Mononuclear cell (primary cell): Measurements from ENCODE around the gene ZC3H18. TPM values are rescaled to one million over a fixed set of nuclear protein-coding genes. Genes with fewer than 3 reads are reported as not detected.

Source experiments
- H3K27me3 ChIP-seq: 2 replicates; pipeline ENCODE4 v1.6.0; 2011; ENCODE audit warnings: low read length, control low read depth; ENCODE audit not compliant: insufficient read depth
- H3K4me1 ChIP-seq: 2 replicates; pipeline ENCODE4 v1.5.1; 2011; ENCODE audit warnings: mild to moderate bottlenecking, low read length, control low read depth; ENCODE audit not compliant: insufficient read depth
- H3K4me3 ChIP-seq: 2 replicates; pipeline ENCODE4 v1.5.1; 2011; ENCODE audit warnings: mild to moderate bottlenecking, low read length, moderate library complexity
- H3K9me3 ChIP-seq: 2 replicates; pipeline ENCODE4 v1.5.1; 2011; ENCODE audit warnings: low read depth, mild to moderate bottlenecking, control low read depth, low read length
- total RNA-seq: library from RNA; depleted of rRNA; stranded (reverse); fragments of >200 nt; gene quantifications from one replicate; pipeline ENCODE4 v1.2.3, GENCODE V29; 2012

ZC3H18 gene
- total RNA-seq, 1 donor = 24.7 TPM

DNA sequence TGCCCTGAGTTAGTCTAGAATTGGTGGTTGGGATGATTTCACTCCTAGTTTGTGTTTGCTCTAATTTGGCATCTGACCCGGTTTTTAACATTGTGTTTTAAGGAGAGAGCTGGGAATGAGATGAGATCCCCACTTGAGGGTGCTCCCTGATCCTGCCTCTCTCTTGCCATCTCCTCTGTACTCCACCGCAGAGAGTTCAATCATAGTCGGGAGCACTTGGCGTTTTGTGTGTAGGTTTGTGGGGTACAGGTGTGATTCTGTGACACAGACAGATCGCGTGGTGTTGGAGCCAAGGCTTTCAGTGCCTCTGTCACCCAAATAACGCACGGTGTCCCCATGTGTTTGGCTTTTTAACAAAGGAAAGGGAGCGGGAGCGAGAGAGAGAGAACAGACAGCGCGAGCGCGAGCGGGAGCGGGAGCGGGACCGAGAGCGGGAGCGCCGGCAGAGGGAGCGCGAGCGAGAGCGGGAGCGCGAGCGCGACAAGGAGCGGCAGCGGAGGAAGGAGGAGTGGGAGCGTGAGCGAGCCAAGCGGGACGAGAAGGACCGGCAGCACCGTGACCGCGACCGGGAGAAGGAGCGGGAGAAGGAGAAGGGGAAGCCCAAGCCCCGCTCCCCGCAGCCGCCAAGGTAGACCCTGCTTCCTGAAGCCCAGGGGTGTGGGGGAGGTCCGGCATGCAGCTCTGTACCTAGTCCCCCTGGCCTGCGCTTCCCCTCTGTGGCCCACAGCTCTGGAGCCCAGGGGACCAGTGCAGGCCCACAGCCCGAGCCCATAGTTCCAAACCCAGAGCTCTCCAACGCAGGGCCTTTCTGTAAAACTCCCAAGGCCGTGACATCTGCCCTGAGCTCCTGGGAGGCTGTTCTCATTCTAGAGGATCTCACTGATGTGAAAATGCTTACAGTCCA, 41.0 kb downstream of the ZC3H18 start:
- Histone ChIP-seq H3K27me3 (no peaks in the 10 kb centered on the region), H3K4me3 (no peak overlapping the region), H3K4me1 (peaks cover 12% of the 10 kb centered on the region), H3K9me3 (no peaks in the 10 kb centered on the region)

DNA sequence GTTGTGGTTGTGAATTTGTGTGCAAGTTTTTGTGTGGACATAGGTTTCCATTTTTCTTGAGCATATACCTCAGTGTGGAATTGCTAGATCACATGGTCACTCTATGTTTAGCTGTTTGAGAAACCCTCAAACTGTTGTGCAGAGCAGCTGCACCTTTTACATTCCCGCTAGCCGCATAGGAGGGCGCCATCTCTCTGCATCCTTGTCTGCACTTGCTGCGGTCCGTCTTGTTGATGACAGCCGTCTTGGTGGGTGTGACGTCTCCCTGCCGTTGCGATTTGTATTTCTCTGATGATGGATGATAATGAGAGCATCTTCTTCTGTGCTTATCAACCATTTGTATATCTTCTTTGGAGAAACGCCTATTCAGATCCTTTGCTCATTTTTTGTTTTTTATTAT, 43.1 kb downstream of the ZC3H18 start:
- Histone ChIP-seq H3K9me3 (no peaks in the 10 kb centered on the region), H3K4me1 (peaks cover 2% of the 10 kb centered on the region), H3K27me3 (no peaks in the 10 kb centered on the region), H3K4me3 (no peak overlapping the region)

GRCh38 chr16:88613911-88614817, 44.0 kb downstream of the ZC3H18 start:
- Histone ChIP-seq H3K4me1 (peaks cover 1% of the 10 kb centered on the region), H3K4me3 (no peak overlapping the region)

DNA sequence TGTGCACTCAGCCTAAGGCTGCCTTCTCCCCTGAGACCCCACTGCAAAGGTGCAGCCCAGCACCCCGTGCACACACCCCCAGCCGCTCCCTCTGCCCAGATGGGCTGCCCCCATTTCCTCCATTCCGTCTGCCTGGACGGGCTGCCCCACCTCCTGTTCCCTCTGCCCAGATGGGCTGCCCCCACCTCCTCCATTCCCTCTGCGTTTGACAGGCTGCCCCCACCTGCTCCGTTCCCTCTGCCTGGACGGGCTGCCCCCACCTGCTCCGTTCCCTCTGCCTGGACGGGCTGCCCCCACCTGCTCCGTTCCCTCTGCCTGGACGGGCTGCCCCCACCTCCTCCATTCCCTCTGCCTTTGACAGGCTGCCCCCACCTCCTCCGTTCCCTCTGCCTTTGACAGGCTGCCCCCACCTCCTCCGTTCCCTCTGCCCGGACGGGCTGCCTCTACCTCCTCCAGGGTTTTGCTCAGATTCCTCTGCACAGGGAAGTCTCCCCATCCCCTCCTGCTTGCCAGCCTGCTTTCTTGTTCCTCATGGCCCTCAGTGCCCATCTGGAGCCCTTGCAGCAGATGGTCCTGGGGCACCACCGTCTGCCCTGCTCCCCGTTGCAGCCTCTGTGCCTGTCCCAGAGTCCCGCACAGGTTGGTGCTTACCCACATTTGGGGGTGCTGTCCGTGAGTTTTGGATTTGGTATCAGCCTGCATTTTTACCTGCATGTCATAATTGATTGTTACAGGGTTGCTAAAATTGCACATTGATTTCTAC, 44.8 kb downstream of the ZC3H18 start:
- H3K4me3 ChIP-seq = no peak overlapping the region
- H3K9me3 ChIP-seq = no peaks in the 10 kb centered on the region
- H3K4me1 ChIP-seq = peaks cover 8% of the 10 kb centered on the region
- no peaks in the 10 kb centered on the region for H3K27me3 ChIP-seq

More at GRCh38 chr16:88613911-88614817, 44.0 kb downstream of the ZC3H18 start:
- H3K27me3 ChIP-seq = no peaks in the 10 kb centered on the region
- H3K9me3 ChIP-seq = no peaks in the 10 kb centered on the region

DNA sequence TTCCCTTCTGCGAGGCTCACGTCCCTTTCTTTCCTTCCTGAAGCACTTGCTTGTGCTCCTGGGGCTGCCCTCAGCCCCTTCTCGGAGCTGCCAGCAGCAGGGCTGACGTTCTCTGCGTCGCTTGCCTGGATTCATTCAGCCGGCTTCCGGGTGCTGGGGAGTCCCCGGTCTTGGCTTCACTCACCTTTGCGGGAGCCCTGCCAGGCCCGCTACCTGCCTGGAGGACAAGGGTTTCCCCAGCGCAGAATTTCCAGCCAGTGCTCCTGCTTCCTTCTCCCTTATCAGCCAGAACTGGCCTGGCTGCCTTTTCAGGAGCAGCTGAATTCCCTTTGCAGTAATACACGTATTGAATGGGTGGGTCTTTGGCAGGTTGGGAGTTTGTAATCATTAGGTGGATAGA, 46.1 kb downstream of the ZC3H18 start:
- Histone ChIP-seq H3K4me1 (peaks cover 19% of the 10 kb centered on the region), H3K4me3 (no peak overlapping the region), H3K27me3 (no peaks in the 10 kb centered on the region), H3K9me3 (no peaks in the 10 kb centered on the region)

- Histone ChIP-seq H3K27me3 (no peaks in the 10 kb centered on the region), H3K4me3 (no peak overlapping the region), H3K9me3 (no peaks in the 10 kb centered on the region), H3K4me1 (peaks cover 19% of the 10 kb centered on the region)
These were observed 46.5 kb downstream of the ZC3H18 start for GRCh38 chr16:88616736-88617135.

- no peaks in the 10 kb centered on the region for H3K9me3 ChIP-seq
- no peak overlapping the region for H3K4me3 ChIP-seq
- peaks cover 19% of the 10 kb centered on the region for H3K4me1 ChIP-seq
These were observed 47.2 kb downstream of the ZC3H18 start for GRCh38 chr16:88617268-88618031.

GRCh38 chr16:88618182-88618955, 48.2 kb downstream of the ZC3H18 start:
- H3K9me3 ChIP-seq = no peaks in the 10 kb centered on the region
- H3K27me3 ChIP-seq = no peaks in the 10 kb centered on the region
- H3K4me1 ChIP-seq = peaks cover 19% of the 10 kb centered on the region
- no peak overlapping the region for H3K4me3 ChIP-seq

More at GRCh38 chr16:88617268-88618031, 47.2 kb downstream of the ZC3H18 start:
- H3K27me3 ChIP-seq = no peaks in the 10 kb centered on the region

DNA sequence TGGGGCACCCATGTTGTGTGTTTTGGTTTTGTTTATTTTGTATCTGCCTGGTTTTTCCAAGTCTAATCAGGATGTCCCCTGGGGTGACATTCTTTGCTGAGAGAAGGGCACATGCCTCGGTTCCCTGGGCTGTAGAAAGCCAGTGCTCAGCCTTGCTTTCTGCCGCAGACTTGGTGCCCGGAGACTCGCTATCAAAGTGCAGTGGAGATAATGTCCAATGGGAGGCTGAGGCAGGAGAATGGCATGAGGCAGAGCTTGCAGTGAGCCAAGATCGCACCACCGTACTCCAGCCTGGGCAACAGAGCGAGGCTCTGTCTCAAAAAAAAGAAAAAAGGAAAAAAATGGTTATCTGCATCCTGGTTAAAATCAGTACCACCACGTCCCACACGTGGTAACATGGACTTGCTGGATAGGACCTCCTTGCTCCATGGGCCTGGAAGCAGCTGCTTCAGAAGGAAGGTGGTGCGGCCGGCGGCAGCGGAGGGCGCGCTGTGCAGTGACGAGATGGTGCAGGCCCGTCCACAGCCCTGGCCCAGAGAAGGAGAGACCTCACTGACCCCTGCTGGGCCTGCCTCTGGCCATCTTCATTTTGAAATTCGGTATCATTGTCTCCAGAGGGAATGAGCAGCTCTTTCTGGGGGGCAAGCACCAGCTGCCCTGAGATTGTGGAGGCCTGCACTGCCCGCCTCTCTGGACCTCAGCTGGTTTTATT, 48.9 kb downstream of the ZC3H18 start:
- H3K27me3 ChIP-seq = no peaks in the 10 kb centered on the region
- peaks cover 19% of the 10 kb centered on the region for H3K4me1 ChIP-seq
- H3K9me3 ChIP-seq = no peaks in the 10 kb centered on the region
- H3K4me3 ChIP-seq = no peak overlapping the region

GRCh38 chr16:88619859-88620815, 49.9 kb downstream of the ZC3H18 start:
- Histone ChIP-seq H3K27me3 (no peaks in the 10 kb centered on the region), H3K4me3 (no peak overlapping the region), H3K9me3 (no peaks in the 10 kb centered on the region), H3K4me1 (peaks cover 19% of the 10 kb centered on the region)

DNA sequence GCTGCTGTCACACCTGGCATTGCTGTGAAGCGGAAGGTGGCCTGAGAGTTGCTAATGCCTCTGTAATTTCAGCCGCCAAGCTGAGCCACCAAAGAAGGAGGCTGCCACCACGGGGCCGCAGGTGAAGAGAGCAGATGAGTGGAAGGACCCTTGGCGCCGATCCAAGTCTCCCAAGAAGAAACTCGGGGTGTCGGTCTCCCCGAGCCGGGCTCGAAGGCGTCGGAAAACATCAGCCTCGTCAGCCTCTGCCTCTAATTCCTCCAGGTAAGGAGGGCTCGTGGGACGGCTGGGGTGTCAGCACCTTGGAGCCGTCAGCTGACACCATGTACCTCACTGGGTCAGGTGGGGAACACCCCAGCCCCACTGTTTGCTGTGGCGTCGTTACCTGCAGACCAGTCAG, 51.9 kb downstream of the ZC3H18 start:
- Histone ChIP-seq H3K4me3 (no peak overlapping the region), H3K27me3 (no peaks in the 10 kb centered on the region), H3K9me3 (no peaks in the 10 kb centered on the region), H3K4me1 (peaks cover 19% of the 10 kb centered on the region)

DNA sequence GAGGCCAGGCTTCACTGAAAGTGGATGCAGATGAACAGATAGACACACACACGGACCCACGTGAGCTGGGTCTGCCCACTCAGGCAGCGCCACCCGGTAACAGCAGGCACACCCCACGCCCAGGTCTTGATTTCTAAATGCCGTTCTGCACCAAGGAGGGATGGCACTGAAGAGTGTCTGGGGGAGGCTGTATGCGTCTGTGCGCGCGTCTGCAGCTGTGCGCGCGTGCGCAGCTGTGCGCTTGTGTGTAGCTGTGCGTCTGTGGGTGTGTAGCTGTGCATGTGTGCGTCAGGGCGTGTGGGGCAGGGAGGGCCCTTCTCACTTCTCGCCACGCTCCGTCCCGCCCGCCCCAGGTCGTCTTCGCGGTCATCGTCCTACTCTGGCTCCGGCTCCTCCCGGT, 52.7 kb downstream of the ZC3H18 start:
- H3K4me3 ChIP-seq = no peak overlapping the region
- H3K9me3 ChIP-seq = no peaks in the 10 kb centered on the region
- peaks cover 19% of the 10 kb centered on the region for H3K4me1 ChIP-seq
- H3K27me3 ChIP-seq = no peaks in the 10 kb centered on the region
